Fibroblast of the aortic adventitia (primary cell): Measurements from ENCODE around the gene CNTRL. TPM values are rescaled to one million over a fixed set of nuclear protein-coding genes. Genes with fewer than 3 reads are reported as not detected.

Experiments used
- DNase-seq: peaks from one replicate; pipeline ENCODE4 v3.0.0-alpha.2; 2010; ENCODE audit warnings: low read depth
- H3K4me3 ChIP-seq: 2 replicates; pipeline ENCODE4 v1.5.1; 2011; ENCODE audit warnings: low read depth, mild to moderate bottlenecking, control low read depth, low read length, moderate library complexity
- CTCF ChIP-seq: IDR thresholded peaks from 2 replicates; pipeline ENCODE4 v1.5.1; 2011; ENCODE audit warnings: mild to moderate bottlenecking, low read length, control low read depth, inconsistent platforms; ENCODE audit not compliant: insufficient read depth
- total RNA-seq: library from RNA; depleted of rRNA; stranded (reverse); fragments of >200 nt; gene quantifications from 2 replicates; pipeline ENCODE4 v1.2.3, GENCODE V29; 2012; ENCODE audit warnings: low replicate concordance

The CNTRL gene
- total RNA-seq, 1 donor, result 15.2 TPM

- DNase-seq, result no peak
- no peak for TF ChIP-seq CTCF
- H3K4me3 ChIP-seq, result no peak overlapping the region
These were observed 132.0 kb downstream of the CNTRL start for GRCh38 chr9:121206516-121207370.

GRCh38 chr9:121207371-121207940 lies 132.7 kb downstream of the CNTRL start:
- no peak overlapping the region for H3K4me3 ChIP-seq
- DNase-seq, result no peak
- no peak for TF ChIP-seq CTCF

DNA sequence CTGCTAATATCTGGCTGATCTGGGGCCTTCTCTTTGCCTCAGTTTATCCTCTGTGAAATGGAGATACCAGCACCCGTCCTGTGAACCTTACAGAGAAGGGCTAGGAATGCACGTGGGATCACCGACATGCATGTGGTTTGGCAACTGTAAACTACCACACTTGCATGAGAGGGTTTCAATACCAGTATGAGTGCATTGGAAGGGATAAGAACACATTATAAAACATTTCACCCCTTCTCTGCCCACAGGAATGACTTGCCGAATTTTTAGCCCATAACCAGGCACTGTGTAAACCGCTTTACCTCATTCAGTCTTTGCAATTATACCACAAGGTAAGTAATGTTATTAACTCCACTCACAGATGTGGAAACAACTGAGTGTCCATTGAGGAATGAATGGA lies 135.8 kb downstream of the CNTRL start:
- H3K4me3 ChIP-seq, result no peak overlapping the region
- no peak for DNase-seq
- TF ChIP-seq CTCF, result no peak

DNA sequence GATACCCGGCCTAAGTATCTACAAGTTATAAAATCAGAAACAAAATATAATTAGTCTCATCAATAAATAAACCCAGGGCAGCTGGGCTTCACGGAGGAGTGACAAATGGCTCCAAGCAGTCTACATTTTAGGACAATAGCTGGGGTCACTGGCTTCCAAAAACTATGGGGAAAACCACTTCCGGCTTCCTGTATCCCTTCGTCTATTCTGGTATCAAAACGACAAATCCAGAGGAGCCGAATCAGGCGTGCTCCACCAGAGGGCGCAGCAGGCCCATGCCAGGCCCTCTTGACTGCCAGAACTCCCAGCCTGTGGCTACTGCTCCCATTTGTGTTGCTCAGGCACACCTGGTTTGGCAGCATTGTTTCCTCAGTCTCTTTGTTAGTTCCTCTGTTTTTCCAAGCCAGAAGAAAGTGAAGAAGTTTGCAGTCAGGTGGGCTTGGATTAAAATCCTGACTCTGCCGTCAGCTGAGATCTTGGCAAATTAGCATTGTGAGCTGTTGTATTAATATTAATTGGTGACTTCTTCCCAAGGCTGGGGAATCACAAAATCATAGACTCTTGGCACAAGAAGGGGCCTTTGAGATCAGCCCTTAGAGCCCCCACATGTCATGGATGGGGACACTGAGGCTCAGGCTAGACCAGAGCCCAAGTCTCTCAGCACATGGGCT lies 138.5 kb downstream of the CNTRL start:
- peak; percentile 97 for TF ChIP-seq CTCF
- no peak overlapping the region for H3K4me3 ChIP-seq
- DNase-seq, result peak; percentile 92

- DNase-seq, result no peak
- TF ChIP-seq CTCF, result no peak
- no peak overlapping the region for H3K4me3 ChIP-seq
These were observed 139.2 kb downstream of the CNTRL start for GRCh38 chr9:121214005-121214404.

DNA sequence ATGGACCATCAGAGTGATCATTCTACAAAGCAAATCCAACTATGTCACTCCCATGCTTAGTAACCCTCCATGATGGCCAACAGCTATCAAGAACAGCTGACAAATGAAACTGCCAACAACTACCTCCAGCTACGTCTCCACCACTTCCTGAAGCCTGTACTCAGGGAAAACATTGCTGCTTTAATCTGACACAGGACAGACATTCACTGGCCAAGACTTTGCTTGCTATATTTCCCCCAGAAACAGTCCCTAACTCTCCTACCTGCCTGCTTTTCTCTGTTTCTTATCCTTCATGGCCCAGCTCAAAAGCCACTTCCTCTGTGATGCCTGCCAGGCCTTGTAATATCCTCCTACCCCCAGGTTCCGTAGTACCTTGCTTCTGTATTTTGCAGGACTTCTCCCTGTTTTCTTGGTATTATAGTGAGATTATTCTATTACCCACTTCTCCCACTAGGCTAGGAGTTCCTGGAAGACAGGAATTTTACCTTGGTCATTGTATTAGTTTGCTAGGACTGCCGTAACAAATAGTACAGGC lies 141.6 kb downstream of the CNTRL start:
- TF ChIP-seq CTCF, result no peak
- H3K4me3 ChIP-seq, result no peak overlapping the region
- no peak for DNase-seq
